IMR-90 (cell line): ENCODE measurements around the gene TK2.

Experiments
- CTCF ChIP-seq: conservative IDR thresholded peaks from 2 replicates; pipeline ENCODE4 v1.5.1; 2012; ENCODE audit warnings: mild to moderate bottlenecking, low read depth, low read length, improper control_type of control experiment
- MAZ ChIP-seq: IDR thresholded peaks from 2 replicates; pipeline ENCODE4 v1.6.1; 2012; ENCODE audit warnings: low read depth, mild to moderate bottlenecking, low read length, improper control_type of control experiment, moderate library complexity, borderline replicate concordance
- USF2 ChIP-seq: fragments of 150-350 bp; IDR thresholded peaks from 2 replicates; pipeline ENCODE4 v1.6.1; 2017; ENCODE audit warnings: mild to moderate bottlenecking, antibody characterized with exemption, low read length, low read depth

GRCh38 chr16:66534376-66534799, 15.5 kb downstream of the TK2 start:
- no peak for TF ChIP-seq CTCF
- no peak for TF ChIP-seq MAZ
- no peak for TF ChIP-seq USF2
